GM12872 (cell line): ENCODE data around the gene MPPED1.

Experiments used
- CTCF ChIP-seq: IDR thresholded peaks from 3 replicates; pipeline ENCODE4 v1.5.1; 2011; ENCODE audit warnings: low read depth, mild to moderate bottlenecking, low read length, moderate library complexity; ENCODE audit not compliant: insufficient read depth

MPPED1 gene

DNA sequence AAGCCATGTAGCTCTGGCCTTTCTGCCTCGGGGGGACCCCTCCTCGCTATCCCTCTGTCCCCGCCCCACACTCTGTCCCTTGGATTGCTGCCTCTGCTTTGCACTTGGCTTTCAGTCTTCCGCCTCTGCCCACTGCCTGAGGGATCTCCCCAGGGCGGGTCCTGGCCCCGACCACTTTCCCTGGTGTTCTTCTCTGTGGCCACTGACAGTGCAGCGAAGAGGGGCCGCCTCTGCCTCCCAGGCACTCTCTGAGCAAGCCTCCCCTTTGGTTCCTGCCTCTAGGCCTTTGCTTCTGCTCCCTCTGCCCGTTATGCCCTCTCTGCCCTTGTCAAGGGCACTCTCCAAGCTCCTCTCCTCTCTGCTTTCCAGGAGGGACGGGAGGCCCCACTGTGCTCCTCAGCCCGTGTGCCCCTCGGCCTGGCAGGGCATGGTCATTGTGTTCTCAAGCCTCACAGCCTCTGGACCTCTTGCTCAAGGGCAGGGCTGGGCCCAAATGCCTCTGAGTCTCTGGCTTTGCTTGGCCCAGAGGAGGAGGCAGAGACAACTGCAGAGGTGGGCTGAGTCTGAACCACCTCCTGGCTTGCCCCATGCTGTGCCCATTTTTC, 5.5 kb upstream of the MPPED1 start:
- TF ChIP-seq CTCF, result no peak

- no peak for TF ChIP-seq CTCF
Observed at GRCh38 chr22:43407591-43407990, 4.2 kb upstream of the MPPED1 start.

- TF ChIP-seq CTCF, result no peak
Observed at GRCh38 chr22:43408009-43408408, 3.8 kb upstream of the MPPED1 start.

GRCh38 chr22:43409046-43409445, 2.8 kb upstream of the MPPED1 start:
- TF ChIP-seq CTCF, result no peak

DNA sequence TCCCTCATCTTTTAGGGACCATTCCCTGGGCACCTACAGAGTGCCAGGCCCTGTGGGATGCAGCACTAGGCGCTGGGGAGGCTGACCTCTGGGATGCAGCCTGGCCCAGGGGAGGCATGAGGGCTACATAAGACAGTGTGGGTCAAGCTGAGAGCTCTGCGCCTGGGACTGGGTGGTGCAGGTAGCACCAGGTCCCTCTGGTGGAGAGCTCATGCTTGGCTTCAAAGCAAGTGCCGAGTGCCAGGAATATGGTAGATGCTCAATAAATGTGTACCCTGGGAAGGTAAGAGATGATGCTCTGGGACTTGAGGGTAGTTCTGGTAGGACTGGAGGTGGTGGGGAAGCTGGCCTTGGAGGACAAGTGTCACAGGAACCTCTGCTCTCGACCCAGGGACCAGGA, 2.0 kb upstream of the MPPED1 start:
- no peak for TF ChIP-seq CTCF

GRCh38 chr22:43411040-43411868, 560 bp upstream of the MPPED1 start:
- no peak for TF ChIP-seq CTCF

DNA sequence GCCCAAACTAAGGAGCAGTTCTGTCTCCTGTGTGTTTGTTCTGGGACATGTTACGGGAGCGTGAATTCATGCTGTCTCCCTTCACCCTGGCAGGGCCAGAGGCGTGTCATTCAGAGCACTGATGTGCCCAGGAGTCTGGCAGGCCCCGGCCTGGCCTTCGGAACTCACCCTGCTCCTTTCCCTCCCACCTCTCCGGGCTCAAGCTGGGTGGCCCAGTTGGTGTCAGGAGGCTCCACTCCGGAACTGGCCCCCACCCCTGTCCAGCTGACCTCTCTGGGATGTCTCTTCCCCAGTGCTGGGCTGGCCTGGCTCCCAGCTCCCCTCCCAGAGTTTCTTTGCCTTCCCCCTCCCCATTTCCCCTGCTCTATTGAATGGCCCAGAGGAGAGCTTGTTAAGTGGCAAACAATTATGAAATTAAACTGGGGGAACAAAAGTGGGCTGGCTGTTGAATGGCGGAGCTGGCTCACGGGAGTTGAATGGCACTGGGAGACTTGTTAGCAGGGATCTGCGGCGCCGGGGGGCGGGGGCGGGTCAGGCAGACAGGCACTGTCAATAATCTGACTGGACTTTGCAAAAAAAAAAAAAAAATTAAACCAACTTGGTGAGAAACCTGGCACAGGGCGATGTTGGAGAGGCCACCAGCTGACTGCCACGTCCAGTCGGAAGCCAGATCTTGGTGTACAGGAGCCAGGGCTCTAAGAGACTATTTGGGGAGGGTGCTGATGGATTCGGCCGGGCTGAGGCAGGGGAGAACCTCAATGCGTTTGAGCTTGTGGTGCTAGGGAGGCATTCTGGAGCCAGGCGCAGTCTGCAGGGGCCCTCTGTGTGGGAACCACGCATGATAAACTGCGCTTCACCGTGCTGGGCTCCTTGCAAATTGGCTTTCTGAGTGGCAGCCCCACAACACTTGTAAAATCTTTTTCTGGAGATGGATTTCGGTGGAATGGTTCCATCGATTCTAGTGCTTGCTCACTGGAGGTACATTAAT, 1.3 kb downstream of the MPPED1 start:
- TF ChIP-seq CTCF, result no peak
